Subcutaneous abdominal adipose tissue (tissue), 5 donors: ENCODE results near the gene CCSER1.

Experiments
- H3K27ac ChIP-seq: one replicate; pipeline ENCODE4 v1.7.0; 2013; ENCODE audit warnings: low read depth, mild to moderate bottlenecking, inconsistent platforms, low read length, moderate library complexity
- H3K27me3 ChIP-seq, 5 donors: one replicate each; pipeline ENCODE4 v1.7.0; 2013; ENCODE audit warnings: low read length in 5 of 5, inconsistent platforms in 1 of 5; ENCODE audit not compliant: control insufficient read depth in 5 of 5, insufficient read depth in 4 of 5
- H3K36me3 ChIP-seq, 5 donors: one replicate each; pipeline ENCODE4 v1.7.0; 2013; ENCODE audit warnings: low read length in 5 of 5; ENCODE audit not compliant: control insufficient read depth in 5 of 5, insufficient read depth in 5 of 5
- H3K4me1 ChIP-seq, 5 donors: one replicate each; pipeline ENCODE4 v1.7.0; 2013; ENCODE audit warnings: low read length in 5 of 5, mild to moderate bottlenecking in 3 of 5, moderate library complexity in 1 of 5; ENCODE audit not compliant: control insufficient read depth in 5 of 5, insufficient read depth in 5 of 5
- H3K4me3 ChIP-seq, 5 donors: one replicate each; pipeline ENCODE4 v1.7.0; 2013; ENCODE audit warnings: low read length in 5 of 5, low read depth in 1 of 5
- H3K9ac ChIP-seq, 5 donors: one replicate each; pipeline ENCODE4 v1.7.0; 2013; ENCODE audit warnings: low read length in 5 of 5, mild to moderate bottlenecking in 4 of 5, moderate library complexity in 3 of 5
- H3K9me3 ChIP-seq, 5 donors: one replicate each; pipeline ENCODE4 v1.7.0; 2013; ENCODE audit warnings: low read length in 5 of 5; ENCODE audit not compliant: control insufficient read depth in 5 of 5
- donor health status: healthy.
- donor health status: healthy.
- donor health status: healthy.
- donor health status: healthy.
- donor health status: healthy.

The CCSER1 gene

GRCh38 chr4:90317785-90318184, 190.6 kb downstream of the CCSER1 start:
- Histone ChIP-seq H3K4me3 (no peak overlapping the region), H3K36me3 (peaks cover 0 to 3% (median 0%) of the 10 kb centered on the region in 5 donors), H3K27ac (no peak overlapping the region), H3K4me1 (peaks cover 0 to 6% (median 0%) of the 10 kb centered on the region in 5 donors), H3K9ac (no peak overlapping the region), H3K27me3 (no peaks in the 10 kb centered on the region), H3K9me3 (peaks cover 0 to 2% (median 0%) of the 10 kb centered on the region in 5 donors)

- H3K36me3 ChIP-seq = peaks cover 0 to 2% (median 0%) of the 10 kb centered on the region in 5 donors
- no peak overlapping the region for H3K27ac ChIP-seq
- H3K9ac ChIP-seq = no peak overlapping the region
- no peaks in the 10 kb centered on the region for H3K27me3 ChIP-seq
- peaks cover 0 to 6% (median 0%) of the 10 kb centered on the region in 5 donors for H3K4me1 ChIP-seq
- peaks cover 0 to 6% (median 0%) of the 10 kb centered on the region in 5 donors for H3K9me3 ChIP-seq
- no peak overlapping the region for H3K4me3 ChIP-seq
Measured at GRCh38 chr4:90318193-90318592, 191.0 kb downstream of the CCSER1 start.

- Histone ChIP-seq H3K27ac (no peak overlapping the region), H3K36me3 (no peaks in the 10 kb centered on the region), H3K9ac (no peak overlapping the region), H3K4me1 (peaks cover 0 to 5% (median 4%) of the 10 kb centered on the region in 5 donors), H3K27me3 (no peaks in the 10 kb centered on the region), H3K4me3 (no peak overlapping the region), H3K9me3 (no peaks in the 10 kb centered on the region)
Measured at GRCh38 chr4:90328558-90328957, 201.4 kb downstream of the CCSER1 start.

GRCh38 chr4:90330546-90330945, 203.4 kb downstream of the CCSER1 start:
- Histone ChIP-seq H3K4me3 (no peak overlapping the region), H3K4me1 (peaks cover 0 to 5% (median 4%) of the 10 kb centered on the region in 5 donors), H3K9ac (no peak overlapping the region), H3K27me3 (no peaks in the 10 kb centered on the region), H3K9me3 (no peaks in the 10 kb centered on the region), H3K27ac (no peak overlapping the region), H3K36me3 (no peaks in the 10 kb centered on the region)

GRCh38 chr4:90345549-90346215, 218.5 kb downstream of the CCSER1 start:
- Histone ChIP-seq H3K9ac (no peak overlapping the region), H3K4me3 (no peak overlapping the region), H3K9me3 (peaks cover 0 to 4% (median 0%) of the 10 kb centered on the region in 5 donors), H3K36me3 (no peaks in the 10 kb centered on the region), H3K27ac (no peak overlapping the region), H3K27me3 (no peaks in the 10 kb centered on the region), H3K4me1 (no peaks in the 10 kb centered on the region)

- Histone ChIP-seq H3K36me3 (no peaks in the 10 kb centered on the region), H3K27me3 (no peaks in the 10 kb centered on the region), H3K27ac (no peak overlapping the region), H3K9ac (no peak overlapping the region), H3K4me1 (no peaks in the 10 kb centered on the region), H3K4me3 (no peak overlapping the region), H3K9me3 (peaks cover 0 to 4% (median 0%) of the 10 kb centered on the region in 5 donors)
Measured at GRCh38 chr4:90349636-90350035, 222.4 kb downstream of the CCSER1 start.

GRCh38 chr4:90357117-90357710, 230.0 kb downstream of the CCSER1 start:
- no peak overlapping the region for H3K4me3 ChIP-seq
- no peaks in the 10 kb centered on the region for H3K27me3 ChIP-seq
- no peak overlapping the region for H3K9ac ChIP-seq
- H3K27ac ChIP-seq = no peak overlapping the region
- H3K9me3 ChIP-seq = no peaks in the 10 kb centered on the region
- H3K4me1 ChIP-seq = no peaks in the 10 kb centered on the region
- no peaks in the 10 kb centered on the region for H3K36me3 ChIP-seq

GRCh38 chr4:90375081-90375480, 247.9 kb downstream of the CCSER1 start:
- Histone ChIP-seq H3K9me3 (no peaks in the 10 kb centered on the region), H3K36me3 (no peaks in the 10 kb centered on the region), H3K27me3 (no peaks in the 10 kb centered on the region), H3K4me1 (no peaks in the 10 kb centered on the region), H3K4me3 (no peak overlapping the region), H3K27ac (no peak overlapping the region), H3K9ac (no peak overlapping the region)

GRCh38 chr4:90393215-90393614, 266.0 kb downstream of the CCSER1 start:
- Histone ChIP-seq H3K9ac (no peak overlapping the region), H3K9me3 (no peaks in the 10 kb centered on the region), H3K36me3 (no peaks in the 10 kb centered on the region), H3K4me3 (no peak overlapping the region), H3K4me1 (no peaks in the 10 kb centered on the region), H3K27ac (no peak overlapping the region), H3K27me3 (no peaks in the 10 kb centered on the region)

- peaks cover 0 to 4% (median 0%) of the 10 kb centered on the region in 5 donors for H3K9me3 ChIP-seq
- H3K36me3 ChIP-seq = peaks cover 0 to 2% (median 0%) of the 10 kb centered on the region in 5 donors
- no peaks in the 10 kb centered on the region for H3K4me1 ChIP-seq
- no peaks in the 10 kb centered on the region for H3K27me3 ChIP-seq
- H3K9ac ChIP-seq = no peak overlapping the region
- no peak overlapping the region for H3K4me3 ChIP-seq
- no peak overlapping the region for H3K27ac ChIP-seq
Measured at GRCh38 chr4:90403781-90404180, 276.6 kb downstream of the CCSER1 start.
